CD4-positive, alpha-beta T cell treated with Interleukin-1 beta for 1 hour (primary cell): ENCODE data around the gene MRPS16.

Experiments used
- DNase-seq, 2 donors: peaks; one replicate each; pipeline ENCODE4 v3.0.0-alpha.2; 2020 to 2022

Gene MRPS16

GRCh38 chr10:73238990-73239566 lies 13.4 kb downstream of the MRPS16 start:
- DNase-seq: no peak

- no peak for DNase-seq
Observed at GRCh38 chr10:73234695-73235094, 17.7 kb downstream of the MRPS16 start.

- no peak for DNase-seq
Observed at GRCh38 chr10:73233883-73234282, 18.6 kb downstream of the MRPS16 start.

DNA sequence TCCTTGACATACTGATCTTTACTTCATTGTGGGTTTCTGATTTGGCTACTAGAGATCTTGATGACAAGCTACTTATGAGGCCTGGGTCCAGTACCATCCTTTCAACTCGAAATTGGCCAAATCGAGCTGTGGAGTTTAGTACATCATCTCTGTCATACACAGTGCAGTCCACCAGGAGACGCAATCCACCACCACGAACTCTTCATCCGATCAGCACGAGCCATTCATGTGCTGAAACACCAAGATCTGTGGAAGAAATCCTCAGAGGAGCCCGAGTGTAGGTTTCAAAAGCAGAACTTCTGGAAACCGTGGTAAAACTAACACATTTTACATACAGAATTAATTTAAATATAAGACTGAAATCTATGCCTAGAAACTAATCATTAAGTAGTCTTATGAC lies 19.6 kb downstream of the MRPS16 start:
- DNase-seq: no peak

DNA sequence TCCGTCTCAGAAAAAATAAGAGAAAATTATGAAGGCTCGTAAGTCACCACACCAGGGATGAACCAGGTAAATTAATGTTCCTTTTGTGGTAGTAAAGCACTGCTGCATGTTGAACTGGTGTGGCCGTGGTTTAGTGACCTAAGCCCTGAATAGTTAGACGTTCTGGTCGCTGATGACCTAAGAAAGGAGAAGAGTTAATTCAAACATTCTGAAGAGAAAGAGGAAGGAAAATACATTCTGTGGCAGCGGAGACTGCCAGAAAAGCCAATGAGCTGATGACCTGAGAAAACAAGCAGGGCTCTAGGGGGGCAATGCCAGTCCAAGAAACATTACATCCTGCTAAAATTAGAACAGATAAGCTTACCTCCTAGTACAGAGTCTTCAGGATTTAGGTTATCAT lies 22.9 kb downstream of the MRPS16 start:
- no peak for DNase-seq

- no peak for DNase-seq
Observed at GRCh38 chr10:73228247-73228646, 24.2 kb downstream of the MRPS16 start.

DNA sequence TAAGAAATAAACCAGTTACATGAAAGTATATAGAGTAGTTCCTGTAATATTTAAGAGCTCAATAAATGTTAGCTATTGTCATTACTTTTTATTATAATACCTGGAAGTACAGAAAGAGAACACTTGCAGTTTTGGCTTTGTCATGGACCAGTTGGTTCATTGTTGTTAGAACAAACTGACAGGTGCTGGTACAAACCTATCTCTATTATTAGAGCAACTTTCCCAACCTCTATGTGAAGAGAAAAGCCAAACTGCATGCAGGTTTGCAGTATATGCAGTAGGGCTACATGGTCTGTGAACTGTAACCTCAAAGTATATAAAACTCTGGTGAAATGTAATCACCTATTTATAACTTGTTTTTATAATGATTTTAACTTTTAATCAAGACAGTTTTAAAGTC lies 25.8 kb downstream of the MRPS16 start:
- DNase-seq: no peak

- no peak for DNase-seq
Observed at GRCh38 chr10:73225518-73225917, 26.9 kb downstream of the MRPS16 start.

DNA sequence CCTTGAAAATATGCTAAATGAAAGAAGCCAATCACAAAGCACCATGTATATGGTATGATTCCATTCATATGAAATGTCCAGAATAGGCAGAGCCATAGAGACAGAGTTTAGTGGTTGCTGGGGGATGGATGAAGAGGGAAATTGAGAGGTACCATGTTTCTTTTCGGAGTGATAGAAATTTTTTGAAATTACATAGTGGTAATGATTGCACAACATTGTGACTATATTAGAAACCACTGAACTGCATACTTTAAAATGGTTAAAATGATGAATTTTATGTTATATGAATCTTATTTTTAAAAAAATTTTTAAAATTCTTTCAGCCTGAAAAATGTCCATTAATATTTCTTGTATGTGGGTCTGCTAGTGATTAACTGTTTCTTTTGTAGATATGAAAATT lies 31.5 kb downstream of the MRPS16 start:
- no peak for DNase-seq

DNA sequence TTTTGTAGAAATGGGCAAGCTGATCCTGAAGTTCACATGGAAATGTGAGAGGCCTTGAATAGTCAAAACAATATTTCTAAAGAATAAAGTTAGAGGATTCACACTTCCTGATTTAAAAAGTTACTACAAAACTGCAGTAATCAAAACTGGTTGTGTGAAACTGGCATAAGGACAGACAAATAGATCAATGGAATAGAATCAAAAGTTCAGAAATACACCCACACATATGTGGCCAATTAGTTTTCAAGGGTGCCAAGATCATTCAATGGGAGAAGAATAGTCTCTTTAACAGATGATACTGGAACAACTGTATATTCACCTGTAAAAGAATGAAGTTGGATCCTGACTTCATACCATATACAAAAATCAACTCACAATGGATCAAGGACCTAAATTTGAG lies 33.1 kb downstream of the MRPS16 start:
- no peak for DNase-seq

- DNase-seq: no peak
Observed at GRCh38 chr10:73218431-73219191, 33.8 kb downstream of the MRPS16 start.

- DNase-seq: no peak
Observed at GRCh38 chr10:73217628-73218027, 34.8 kb downstream of the MRPS16 start.

GRCh38 chr10:73215749-73216148 lies 36.7 kb downstream of the MRPS16 start:
- no peak for DNase-seq

- no peak for DNase-seq
Observed at GRCh38 chr10:73211106-73211811, 41.2 kb downstream of the MRPS16 start.

DNA sequence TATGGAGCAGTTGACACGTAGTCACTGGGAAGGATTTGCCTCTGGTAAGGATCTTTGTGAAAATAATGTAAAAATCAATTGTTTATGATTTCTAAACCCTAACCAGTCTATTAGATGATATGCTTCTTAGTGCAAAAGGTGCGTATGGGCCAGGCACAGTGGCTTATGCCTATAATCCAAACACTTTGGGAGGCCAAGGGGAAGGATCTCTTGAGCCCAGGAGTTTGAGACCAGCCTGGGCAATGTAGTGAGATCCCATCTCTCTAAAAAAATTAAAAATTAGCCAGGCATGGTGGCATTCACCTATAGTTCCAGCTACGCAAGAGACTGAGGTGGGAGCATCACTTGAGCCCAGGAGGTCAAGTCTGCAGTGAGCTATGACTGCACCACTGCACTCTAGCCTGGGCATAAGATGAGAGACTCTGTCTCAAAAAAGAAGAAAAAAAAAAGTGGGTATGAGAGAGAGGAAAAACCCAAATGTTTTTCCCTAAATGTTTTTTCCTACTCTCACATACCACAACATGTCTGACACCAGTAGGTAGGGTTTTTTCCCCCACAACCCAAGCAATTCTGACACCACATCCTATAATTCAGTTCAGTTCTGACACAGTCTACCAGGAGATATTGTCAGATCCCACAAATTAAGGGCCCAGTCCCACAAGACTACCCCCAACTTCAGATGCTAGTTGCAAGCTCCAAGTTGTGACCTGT lies 41.9 kb downstream of the MRPS16 start:
- DNase-seq: no peak

DNA sequence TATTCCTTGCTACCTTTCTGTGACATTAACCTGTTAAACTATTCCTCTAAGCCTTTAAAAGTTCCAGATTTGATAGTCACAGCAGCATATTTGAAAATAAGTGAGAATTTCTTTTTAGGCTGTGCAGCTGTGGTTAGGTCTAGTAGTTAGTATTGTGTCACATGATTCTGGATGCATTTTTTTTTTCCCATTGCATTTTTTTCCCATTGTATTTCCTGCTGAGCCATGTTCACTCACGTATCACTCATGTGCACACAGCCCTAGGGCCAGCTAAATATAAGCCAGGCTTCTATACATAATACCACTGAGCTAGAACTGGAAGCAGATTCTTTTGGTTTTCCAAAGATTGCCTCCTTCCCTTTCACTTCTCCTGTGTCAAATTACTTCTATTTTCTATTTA lies 42.7 kb downstream of the MRPS16 start:
- no peak for DNase-seq

GRCh38 chr10:73207883-73208282 lies 44.6 kb downstream of the MRPS16 start:
- DNase-seq: no peak

DNA sequence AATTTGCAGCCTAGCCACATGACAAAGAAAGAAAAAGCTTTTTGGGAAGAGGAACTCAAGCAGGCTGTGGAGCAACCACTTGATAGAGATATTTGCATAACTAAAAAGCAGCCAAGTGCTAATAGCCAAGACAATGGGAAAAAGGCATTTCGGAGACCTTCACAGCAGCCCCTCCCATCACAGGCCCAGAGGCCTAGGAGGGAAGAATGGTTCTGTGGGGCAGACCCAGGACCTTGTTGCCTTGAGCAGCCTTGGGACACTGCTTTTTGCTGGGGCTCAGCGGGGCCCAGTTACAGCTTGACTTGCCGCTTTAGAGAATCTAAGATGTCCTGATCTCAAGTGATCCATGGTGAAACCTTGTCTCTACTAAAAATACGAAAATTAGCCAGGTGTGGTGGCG lies 46.1 kb downstream of the MRPS16 start:
- no peak for DNase-seq

DNA sequence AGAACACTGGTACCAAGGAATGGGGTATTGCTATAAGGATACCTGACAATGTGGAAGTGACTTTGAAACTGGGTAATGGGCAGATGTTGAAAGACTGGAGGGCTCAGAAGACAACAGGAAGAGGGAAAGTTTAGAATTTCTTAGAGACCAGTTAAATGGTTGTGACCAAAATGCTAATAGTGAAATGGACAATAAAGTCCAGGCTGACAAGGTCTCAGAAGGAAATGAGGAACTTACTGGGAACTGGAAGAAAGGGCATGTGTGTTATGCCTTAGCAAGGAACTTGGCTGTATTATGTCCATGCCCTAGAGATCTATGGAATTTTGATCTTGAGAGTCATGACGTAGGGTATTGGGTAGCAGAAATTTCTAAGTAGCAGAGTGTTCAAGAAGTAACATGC lies 46.6 kb downstream of the MRPS16 start:
- no peak for DNase-seq

DNA sequence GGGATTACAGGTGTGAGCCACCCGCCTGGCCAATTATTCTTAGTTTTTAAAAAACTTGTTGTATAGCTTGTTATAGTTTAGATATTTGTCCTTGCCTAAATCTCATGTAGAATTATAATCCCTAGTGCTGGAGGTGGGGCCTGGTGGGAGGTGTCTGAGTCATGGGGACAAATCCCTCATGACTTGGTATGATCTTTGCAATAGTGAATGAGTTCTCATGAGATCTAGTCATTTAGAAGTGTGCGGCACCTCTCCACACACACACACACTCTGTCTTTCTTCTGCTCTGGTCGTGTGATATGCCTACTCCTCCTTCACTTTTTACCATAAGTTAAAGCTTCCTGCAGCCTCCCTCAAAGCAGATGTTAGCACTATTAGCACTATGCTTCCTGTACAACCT lies 47.4 kb downstream of the MRPS16 start:
- DNase-seq: no peak
